NT2/D1 (cell line): ENCODE results near the gene P4HA3.

Experiments used
- DNase-seq: peaks from one replicate; pipeline ENCODE4 v3.0.0-alpha.2; 2011; ENCODE audit warnings: low read depth, low spot score
- H3K27me3 ChIP-seq: 2 replicates; pipeline ENCODE4 v1.6.0; 2011; ENCODE audit warnings: mild to moderate bottlenecking; ENCODE audit not compliant: insufficient read length, insufficient read depth
- H3K36me3 ChIP-seq: 2 replicates; pipeline ENCODE4 v1.6.1; 2011; ENCODE audit warnings: mild to moderate bottlenecking, low read length, mixed read lengths; ENCODE audit not compliant: insufficient read depth, insufficient read length
- H3K4me1 ChIP-seq: 2 replicates; pipeline ENCODE4 v1.5.1; 2011; ENCODE audit not compliant: insufficient read depth, insufficient read length
- H3K4me3 ChIP-seq: 2 replicates; pipeline ENCODE4 v1.5.1; 2011; ENCODE audit warnings: low read depth; ENCODE audit not compliant: insufficient read length
- H3K9ac ChIP-seq: 2 replicates; pipeline ENCODE4 v1.6.0; 2011; ENCODE audit warnings: low read depth; ENCODE audit not compliant: insufficient read length
- H3K9me3 ChIP-seq: 2 replicates; pipeline ENCODE4 v1.5.1; 2011; ENCODE audit warnings: mild to moderate bottlenecking, low read length; ENCODE audit not compliant: insufficient read depth
- SUZ12 ChIP-seq: IDR thresholded peaks from 2 replicates; pipeline ENCODE4 v1.6.1; 2011; ENCODE audit not compliant: insufficient read length, insufficient read depth; ENCODE audit errors: extremely low read depth
- YY1 ChIP-seq: IDR thresholded peaks from 2 replicates; pipeline ENCODE4 v1.6.1; 2011; ENCODE audit not compliant: insufficient read length, insufficient read depth
- ZNF274 ChIP-seq: IDR thresholded peaks from 2 replicates; pipeline ENCODE4 v1.6.1; 2011; ENCODE audit warnings: mild to moderate bottlenecking, low read depth, low read length

The P4HA3 gene

DNA sequence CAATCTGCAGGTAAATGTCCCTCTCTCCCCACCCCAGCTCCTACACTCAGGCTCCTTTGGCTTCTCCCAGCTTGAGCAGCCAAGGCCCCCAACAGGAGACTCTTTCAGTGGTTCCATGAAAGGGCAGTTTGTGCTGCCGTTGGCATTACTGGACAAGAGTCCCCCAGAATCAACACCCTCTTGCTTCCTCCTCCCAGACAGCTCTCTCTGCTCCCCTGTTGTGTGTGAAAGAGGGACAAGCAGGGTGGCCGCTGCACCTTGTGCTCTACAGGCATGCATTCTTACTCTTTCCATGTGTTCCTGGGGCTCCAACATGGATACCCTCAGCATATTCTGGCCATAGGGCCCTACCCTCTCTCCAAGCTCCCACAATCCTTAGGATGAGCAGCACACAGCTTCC is 48.7 kb downstream of the P4HA3 start:
- Histone ChIP-seq H3K36me3 (no peaks in the 10 kb centered on the region), H3K9me3 (peaks cover 11% of the 10 kb centered on the region; the same call in 1 of the 2 replicates), H3K27me3 (no peaks in the 10 kb centered on the region), H3K4me1 (no peaks in the 10 kb centered on the region), H3K9ac (no peak overlapping the region), H3K4me3 (no peak overlapping the region)
- DNase-seq = no peak
- TF ChIP-seq ZNF274 (no peak), SUZ12 (no peak), YY1 (no peak)

DNA sequence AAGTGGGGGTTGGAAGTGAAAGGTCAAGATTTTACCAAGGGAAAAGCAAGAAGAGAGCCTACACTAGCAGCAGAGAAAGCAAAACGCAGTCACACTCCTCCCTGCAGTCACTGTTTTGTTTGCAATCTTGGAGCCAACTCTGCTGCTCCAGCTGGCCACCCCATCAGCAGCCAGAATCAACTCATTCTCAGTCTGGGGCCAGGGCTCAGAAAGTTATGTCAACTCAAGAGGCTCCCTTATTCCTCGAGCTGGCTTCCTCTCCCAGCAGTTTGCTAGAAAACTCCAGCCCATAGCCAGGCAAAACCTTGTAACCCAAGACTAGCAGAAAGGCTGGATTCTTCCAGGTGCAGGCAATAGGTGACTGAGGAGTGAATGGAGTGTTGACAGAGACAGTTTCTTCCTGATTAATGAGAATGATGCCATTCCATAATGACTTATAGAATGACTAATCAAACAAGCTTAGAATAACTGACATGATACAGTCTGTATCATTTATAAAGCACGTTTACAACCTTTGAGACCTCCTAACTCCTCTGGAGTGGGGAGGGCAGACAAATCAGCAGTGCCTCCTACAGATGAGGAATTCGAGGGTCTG is 53.4 kb downstream of the P4HA3 start:
- DNase-seq = no peak
- TF ChIP-seq YY1 = no peak
- no peak for TF ChIP-seq ZNF274
- TF ChIP-seq SUZ12 = no peak
- H3K4me1 ChIP-seq = no peaks in the 10 kb centered on the region
- H3K36me3 ChIP-seq = peaks cover 23% of the 10 kb centered on the region
- no peak overlapping the region for H3K4me3 ChIP-seq
- H3K27me3 ChIP-seq = no peaks in the 10 kb centered on the region
- peaks cover 11% of the 10 kb centered on the region; the same call in 1 of the 2 replicates for H3K9me3 ChIP-seq
- no peak overlapping the region for H3K9ac ChIP-seq

DNA sequence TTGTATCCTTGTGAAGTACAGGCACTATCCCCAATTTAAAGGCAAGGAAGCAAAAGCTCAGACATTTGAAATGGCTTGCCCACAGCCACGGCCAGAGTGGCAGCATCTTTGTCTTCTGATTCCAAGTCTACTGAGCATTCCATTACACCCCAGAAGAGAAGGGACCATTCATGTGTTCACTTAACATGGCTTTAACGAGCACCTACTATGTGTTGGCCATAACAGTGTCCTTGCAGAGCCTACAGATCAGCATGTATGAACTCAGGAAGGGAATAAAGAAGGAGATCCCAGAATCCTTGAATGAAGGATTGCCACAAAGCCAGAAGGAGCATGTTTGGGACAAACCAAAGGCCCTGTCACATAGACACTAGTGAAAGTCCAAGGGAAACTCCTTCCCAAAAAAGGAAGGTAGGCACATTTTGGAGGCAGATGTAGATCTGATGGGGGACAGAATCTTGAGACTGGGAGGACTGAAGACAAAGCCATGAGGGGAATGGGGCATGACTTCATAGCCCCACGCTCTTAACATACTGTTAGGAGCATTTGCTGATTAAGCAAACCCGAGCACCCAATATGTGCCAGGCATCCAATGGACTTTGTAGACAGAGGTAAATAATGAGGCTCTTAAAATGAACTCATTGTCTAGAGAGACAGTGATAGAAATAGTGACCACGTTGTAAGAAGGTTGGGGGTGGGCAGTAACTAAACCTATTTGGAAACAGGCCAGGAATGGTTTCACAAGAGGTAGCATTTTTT is 54.9 kb downstream of the P4HA3 start:
- Histone ChIP-seq H3K4me1 (no peaks in the 10 kb centered on the region), H3K36me3 (peaks cover 32% of the 10 kb centered on the region)

DNA sequence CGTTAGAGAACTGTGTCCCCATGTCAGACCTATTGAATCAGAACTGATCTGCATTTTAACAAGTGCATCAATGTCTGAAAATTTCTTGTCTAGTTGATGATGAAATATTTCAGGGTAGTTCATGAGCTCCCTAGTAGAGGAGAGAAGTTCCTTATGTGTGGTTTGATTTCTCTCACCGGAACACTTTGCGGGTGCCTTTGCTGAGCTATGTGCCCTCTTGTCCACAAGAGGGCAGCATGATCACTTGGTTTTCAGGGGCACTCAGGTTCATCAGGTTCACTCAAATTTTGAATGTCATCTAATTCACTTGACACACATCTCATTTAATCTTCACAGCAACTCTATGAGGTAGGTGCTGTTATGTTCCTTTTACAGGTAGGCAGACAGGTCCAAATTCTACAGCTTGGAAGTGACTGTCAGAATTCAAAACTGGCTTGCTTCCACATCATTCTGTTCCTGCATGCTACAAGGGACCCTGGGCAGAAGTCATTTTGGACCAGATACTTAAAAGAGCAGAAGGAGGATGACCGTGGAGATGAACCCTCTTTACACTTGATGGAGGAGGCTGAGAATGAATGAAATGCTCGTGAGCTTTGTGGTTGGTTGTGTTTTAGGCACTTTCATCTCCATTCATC is 55.6 kb downstream of the P4HA3 start:
- Histone ChIP-seq H3K9me3 (peaks cover 3% of the 10 kb centered on the region; the same call in 1 of the 2 replicates), H3K27me3 (no peaks in the 10 kb centered on the region), H3K9ac (no peak overlapping the region), H3K36me3 (peaks cover 39% of the 10 kb centered on the region), H3K4me3 (no peak overlapping the region), H3K4me1 (no peaks in the 10 kb centered on the region)
- DNase-seq = peak; percentile 47
- TF ChIP-seq YY1 (no peak), ZNF274 (no peak), SUZ12 (no peak)

More for the DNA sequence above, 54.9 kb downstream of the P4HA3 start:
- H3K27me3 ChIP-seq = no peaks in the 10 kb centered on the region
- H3K4me3 ChIP-seq = no peak overlapping the region
- TF ChIP-seq YY1 (no peak), SUZ12 (no peak), ZNF274 (no peak)
- peaks cover 10% of the 10 kb centered on the region; the same call in 1 of the 2 replicates for H3K9me3 ChIP-seq
- H3K9ac ChIP-seq = no peak overlapping the region
- DNase-seq = no peak

DNA sequence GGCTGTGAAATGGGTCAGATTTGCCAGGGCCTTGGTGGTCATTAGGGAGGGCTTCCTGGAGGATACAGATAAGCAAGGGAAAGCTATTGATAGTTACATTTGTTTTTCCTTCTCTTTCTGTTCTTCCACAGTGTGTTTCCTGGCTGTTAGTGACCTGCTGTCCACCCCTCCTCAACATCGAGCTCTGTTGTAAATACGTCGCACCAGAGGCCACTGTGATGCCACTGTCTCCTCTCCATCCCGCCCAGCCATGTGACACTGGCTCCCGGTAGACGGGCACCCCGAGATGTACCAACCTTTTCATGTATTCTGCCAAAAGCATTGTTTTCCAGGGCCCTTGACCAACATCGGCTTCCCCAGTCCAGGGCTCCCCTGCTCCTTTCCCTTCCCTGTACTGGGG is 58.1 kb downstream of the P4HA3 start:
- DNase-seq = no peak
- H3K36me3 ChIP-seq = peaks cover 47% of the 10 kb centered on the region
- H3K27me3 ChIP-seq = no peaks in the 10 kb centered on the region
- H3K4me3 ChIP-seq = no peak overlapping the region
- H3K4me1 ChIP-seq = no peaks in the 10 kb centered on the region
- TF ChIP-seq SUZ12 = no peak
- TF ChIP-seq ZNF274 = no peak
- TF ChIP-seq YY1 = no peak
- no peak overlapping the region for H3K9ac ChIP-seq
- H3K9me3 ChIP-seq = no peaks in the 10 kb centered on the region

DNA sequence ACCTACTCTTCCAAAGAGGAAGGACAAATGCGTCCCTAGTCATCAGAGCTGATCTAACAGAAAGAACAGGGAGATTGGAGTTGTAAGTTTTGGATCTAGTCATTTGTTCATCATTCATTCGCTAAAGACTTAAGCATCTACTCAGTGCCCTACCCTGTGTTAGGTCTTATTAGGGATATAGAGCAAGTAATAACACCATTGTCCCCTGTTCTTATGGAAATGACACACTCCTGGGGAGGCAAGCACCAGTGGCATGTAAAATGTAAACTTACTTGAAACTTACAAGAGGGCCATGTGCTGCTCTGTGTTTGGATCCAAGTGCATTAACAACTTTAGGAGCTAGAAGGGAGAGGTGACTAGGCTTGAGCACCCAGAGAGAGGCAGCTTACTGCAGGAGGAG is 61.9 kb downstream of the P4HA3 start:
- no peak for TF ChIP-seq ZNF274
- no peak for TF ChIP-seq YY1
- no peak for TF ChIP-seq SUZ12
- H3K4me1 ChIP-seq = no peaks in the 10 kb centered on the region
- no peaks in the 10 kb centered on the region for H3K9me3 ChIP-seq
- no peaks in the 10 kb centered on the region for H3K27me3 ChIP-seq
- H3K36me3 ChIP-seq = peaks cover 58% of the 10 kb centered on the region
- no peak overlapping the region for H3K9ac ChIP-seq
- no peak overlapping the region for H3K4me3 ChIP-seq
- DNase-seq = no peak

DNA sequence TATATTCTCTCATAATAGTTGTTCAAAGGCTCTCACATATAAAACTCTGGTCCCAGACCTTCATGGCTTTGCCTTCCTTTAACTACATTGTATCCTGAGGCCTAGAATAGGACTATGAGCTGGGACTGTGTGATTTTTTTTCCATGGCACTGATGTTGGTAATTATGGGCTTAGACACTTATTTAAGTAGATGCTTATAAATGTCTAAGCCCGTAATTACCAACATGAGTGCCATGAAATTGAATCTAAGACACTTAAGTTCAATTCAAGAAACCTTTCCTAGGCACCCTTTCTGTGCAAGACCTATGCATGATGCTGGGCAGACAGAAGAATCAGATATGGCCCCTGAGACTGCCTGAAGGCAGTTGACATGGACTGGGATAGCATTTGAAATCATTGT is 63.0 kb downstream of the P4HA3 start:
- Histone ChIP-seq H3K4me1 (no peaks in the 10 kb centered on the region), H3K4me3 (no peak overlapping the region), H3K9ac (no peak overlapping the region), H3K9me3 (no peaks in the 10 kb centered on the region), H3K36me3 (peaks cover 47% of the 10 kb centered on the region), H3K27me3 (no peaks in the 10 kb centered on the region)
- DNase-seq = no peak
- TF ChIP-seq SUZ12 (no peak), YY1 (no peak), ZNF274 (no peak)
